ENCODE data around the gene PYCARD. TPM values are rescaled to one million over a fixed set of nuclear protein-coding genes. Genes with fewer than 3 reads are reported as not detected.

Gene PYCARD
- total RNA-seq (2022; extraction: Qiagen RNA extraction; ENCODE audit: low read depth): 22.6 to 44.7 TPM (median 37.8 TPM) in 5 replicates

DNA sequence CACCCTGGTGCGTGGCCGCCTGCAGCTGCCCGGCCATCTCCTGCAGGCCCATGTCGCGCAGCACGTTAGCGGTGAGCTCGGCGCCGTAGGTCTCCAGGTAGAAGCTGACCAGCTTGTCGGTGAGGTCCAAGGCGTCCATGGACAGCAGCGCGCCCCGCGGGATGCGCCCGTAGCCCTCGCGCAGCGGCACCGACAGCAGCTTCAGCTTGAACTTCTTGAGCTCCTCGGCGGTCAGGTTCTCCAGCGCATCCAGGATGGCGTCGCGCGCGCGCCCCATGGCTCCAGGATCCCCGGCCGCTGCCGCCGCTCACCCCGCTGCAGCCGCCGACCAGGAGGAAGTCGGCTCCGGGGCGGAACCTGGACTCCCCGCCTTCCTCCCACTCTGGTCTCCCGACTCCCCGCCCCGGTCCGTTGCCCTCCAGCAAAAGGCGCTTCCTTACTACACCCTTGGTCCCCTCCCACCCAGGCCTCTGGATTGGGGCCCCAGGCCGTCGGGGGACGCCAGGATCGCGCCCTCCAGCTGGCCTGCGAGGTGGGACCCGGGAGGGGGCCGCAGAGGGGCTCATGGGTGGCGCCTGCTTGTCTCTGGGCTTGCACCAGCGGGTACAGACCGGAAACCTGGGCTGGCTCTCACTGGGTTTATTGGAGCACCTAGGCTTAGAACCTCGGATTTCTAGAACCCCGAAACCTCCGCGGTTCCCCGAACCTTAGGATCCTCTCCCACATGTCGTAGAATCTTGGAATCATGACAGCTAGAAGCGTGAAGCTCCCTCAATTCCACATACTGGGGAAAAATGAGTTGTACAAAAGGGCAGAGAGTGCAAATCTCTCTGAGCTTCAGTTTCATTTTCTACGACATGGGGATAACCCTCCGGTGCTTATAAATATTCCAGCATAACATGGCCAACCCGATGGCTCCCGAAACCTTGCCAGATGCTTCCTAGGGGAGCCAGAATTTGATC lies at the start of gene PYCARD:
PYCARD (minus strand) TSS at position 347 of the 962 bp plus-strand sequence; CDS start at position 277, 70 bp downstream.

DNA sequence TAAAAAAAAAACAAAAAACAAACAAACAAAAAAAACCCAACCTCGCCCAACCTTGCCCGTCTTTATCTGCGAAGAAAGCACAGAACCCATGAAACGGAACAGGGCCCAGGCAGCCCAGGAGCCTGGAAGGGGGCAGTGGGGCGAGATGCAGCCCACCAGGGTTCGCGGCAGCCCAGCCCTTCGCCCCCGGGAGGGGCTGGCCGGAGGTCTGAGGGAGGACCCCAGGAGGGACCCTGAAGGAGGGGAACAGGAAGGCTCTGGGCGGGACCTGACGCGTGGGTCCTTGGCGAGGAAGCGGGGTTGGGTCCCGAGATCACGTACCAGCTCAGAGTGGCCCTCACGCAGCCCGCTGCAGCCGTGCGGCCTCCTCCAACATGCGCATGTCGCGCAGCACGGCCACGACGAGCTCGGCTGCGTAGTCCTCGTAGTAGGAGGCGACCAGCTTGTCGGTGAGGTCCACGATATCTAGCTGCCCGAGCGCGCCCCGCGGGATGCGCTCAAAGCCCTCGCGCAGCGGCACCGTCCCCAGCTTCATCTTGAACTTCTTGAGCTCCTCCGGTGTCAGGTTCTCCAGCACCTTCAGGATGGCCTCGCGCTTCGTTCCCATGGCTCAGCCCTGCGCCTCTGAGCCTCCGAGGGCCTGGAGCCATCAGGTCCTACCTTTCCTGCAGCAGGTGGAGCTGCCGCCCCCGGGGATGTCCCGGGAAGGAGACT lies 14.0 kb upstream of the PYCARD start, which contains the start of gene PYDC1:
PYDC1 (minus strand) TSS at position 714 of the 714 bp plus-strand sequence; CDS start at position 607, 107 bp downstream.

DNA sequence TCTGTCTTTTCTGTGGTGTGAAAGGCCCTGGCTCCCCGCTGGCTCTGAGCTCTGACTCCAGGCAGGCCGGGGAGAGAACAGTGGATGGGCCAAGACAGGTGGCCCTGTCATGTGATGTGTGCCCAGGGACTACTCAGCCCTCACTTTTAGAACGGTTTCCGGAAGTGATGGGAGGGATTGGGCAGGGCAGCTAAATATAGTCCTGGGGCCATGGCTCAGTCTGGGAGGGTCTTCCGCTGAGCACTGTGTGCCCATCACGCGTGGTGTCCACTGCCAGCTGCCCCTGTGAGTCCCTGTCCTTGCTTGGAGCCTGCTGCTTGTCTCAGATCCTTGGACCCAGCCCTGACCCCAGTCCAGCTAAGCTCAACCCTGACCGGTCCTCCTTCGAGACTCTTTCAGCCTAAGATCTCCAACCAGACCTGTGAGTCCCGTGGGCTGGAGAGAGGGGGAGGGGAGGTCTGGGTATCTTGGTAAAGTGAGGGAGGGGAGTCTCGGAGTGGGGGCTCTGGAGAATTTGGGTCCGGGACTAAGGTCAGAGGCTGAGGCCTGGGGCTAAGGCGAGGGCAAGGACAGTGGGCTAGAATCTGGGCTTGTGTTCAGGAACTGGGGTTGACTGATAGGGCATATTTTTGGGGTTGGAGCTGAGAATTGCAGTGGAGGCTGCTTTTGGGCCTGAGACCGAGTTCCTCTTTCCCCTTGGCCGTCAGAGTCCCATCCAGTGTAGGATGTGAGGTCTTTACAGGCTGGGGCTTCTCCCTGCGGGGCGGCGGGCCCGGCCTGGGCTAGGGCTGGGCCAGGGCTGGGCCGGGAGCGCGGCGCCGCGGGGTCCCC lies 11.5 kb upstream of the PYCARD start, which contains the start of gene TRIM72:
TRIM72 (plus strand) TSS at position 243 of the 831 bp plus-strand sequence. CDS start 620 bp downstream, outside the sequence.

DNA sequence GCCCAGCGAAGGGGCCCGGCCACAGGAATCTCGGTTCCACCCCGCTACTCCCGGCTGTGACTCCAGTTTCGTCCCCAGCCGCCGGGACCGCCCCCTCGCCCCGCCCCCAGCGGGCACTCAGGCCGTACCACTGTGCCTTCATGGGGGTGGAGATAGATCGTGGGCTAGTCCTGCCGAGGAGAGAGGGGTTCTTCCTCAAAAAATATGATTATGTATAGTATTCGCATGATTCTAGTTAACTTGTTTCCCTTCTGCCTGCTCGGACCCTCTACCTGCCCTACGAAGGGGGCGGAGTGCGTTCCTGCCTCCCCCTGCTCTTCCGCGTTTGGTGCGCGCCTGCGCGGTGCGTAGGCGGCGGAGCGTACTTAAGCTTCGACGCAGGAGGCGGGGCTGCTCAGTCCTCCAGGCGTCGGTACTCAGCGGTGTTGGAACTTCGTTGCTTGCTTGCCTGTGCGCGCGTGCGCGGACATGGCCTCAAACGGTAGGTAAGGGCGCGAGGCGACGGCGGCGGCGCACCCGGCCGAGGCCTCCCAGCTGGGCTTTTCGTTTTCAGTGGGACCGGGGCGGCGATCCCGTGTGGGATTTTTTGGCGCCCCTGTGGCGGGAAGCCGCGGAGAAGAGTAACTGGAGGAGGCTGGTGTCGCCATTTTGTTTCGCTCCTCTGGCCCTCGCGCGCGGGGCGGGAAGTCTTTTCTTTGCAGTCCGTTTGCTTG lies 22.7 kb downstream of the PYCARD start, which contains the start of gene FUS:
FUS (plus strand) TSS at position 393 of the 713 bp plus-strand sequence; CDS start at position 469, 76 bp downstream.

Other genes starting within 250 kb of the PYCARD start
- 12.6 to 22.9 TPM (median 21.6 TPM) in 5 replicates for gene SETD1A, start 245.0 kb downstream of the PYCARD start, total RNA-seq (2022; extraction: Qiagen RNA extraction; ENCODE audit: low read depth)
- 9.5 to 18.2 TPM (median 13.8 TPM) in 5 replicates for gene HSD3B7, start 217.6 kb downstream of the PYCARD start, total RNA-seq (2022; extraction: Qiagen RNA extraction; ENCODE audit: low read depth)
- gene STX1B, start 192.1 kb downstream of the PYCARD start, total RNA-seq (2022; extraction: Qiagen RNA extraction; ENCODE audit: low read depth): 1.6 to 2.9 TPM (median 1.8 TPM) in 5 replicates
- gene STX4, start 169.2 kb downstream of the PYCARD start, total RNA-seq (2022; extraction: Qiagen RNA extraction; ENCODE audit: low read depth): 48.5 to 73.3 TPM (median 68.5 TPM) in 5 replicates
- 7.2 to 21.8 TPM (median 16.1 TPM) in 5 replicates for gene ZNF668, start 128.5 kb downstream of the PYCARD start, total RNA-seq (2022; extraction: Qiagen RNA extraction; ENCODE audit: low read depth)
- 5.1 to 13.5 TPM (median 11.6 TPM) in 5 replicates for gene ZNF646, start 128.3 kb downstream of the PYCARD start, total RNA-seq (2022; extraction: Qiagen RNA extraction; ENCODE audit: low read depth)
- 0.59 to 2.0 TPM (median 1.3 TPM) in 5 replicates for gene PRSS53, start 113.8 kb downstream of the PYCARD start, total RNA-seq (2022; extraction: Qiagen RNA extraction; ENCODE audit: low read depth)
- gene VKORC1, start 108.0 kb downstream of the PYCARD start, total RNA-seq (2022; extraction: Qiagen RNA extraction; ENCODE audit: low read depth): 86.0 to 147 TPM (median 138 TPM) in 5 replicates
- gene BCKDK, start 94.4 kb downstream of the PYCARD start, total RNA-seq (2022; extraction: Qiagen RNA extraction; ENCODE audit: low read depth): 31.9 to 56.2 TPM (median 47.4 TPM) in 5 replicates
- gene KAT8, start 85.1 kb downstream of the PYCARD start, total RNA-seq (2022; extraction: Qiagen RNA extraction; ENCODE audit: low read depth): 32.5 to 46.4 TPM (median 43.1 TPM) in 5 replicates
- 0.80 to 1.2 TPM (median 0.91 TPM) in 5 replicates for gene PRSS8, start 67.0 kb downstream of the PYCARD start, total RNA-seq (2022; extraction: Qiagen RNA extraction; ENCODE audit: low read depth)
- gene PRSS36, start 52.7 kb downstream of the PYCARD start, total RNA-seq (2022; extraction: Qiagen RNA extraction; ENCODE audit: low read depth): 0.83 to 2.0 TPM (median 0.93 TPM) in 5 replicates
- gene FUS, start 22.6 kb downstream of the PYCARD start, total RNA-seq (2022; extraction: Qiagen RNA extraction; ENCODE audit: low read depth): 500 to 693 TPM (median 524 TPM) in 5 replicates
- gene TRIM72, start 11.4 kb upstream of the PYCARD start, total RNA-seq (2022; extraction: Qiagen RNA extraction; ENCODE audit: low read depth): 0.06 to 0.12 TPM (median 0.09 TPM) in 3 of 5 replicates, not detected in the others
- not detected in 5 replicates for gene PYDC1, start 14.4 kb upstream of the PYCARD start, total RNA-seq (2022; extraction: Qiagen RNA extraction; ENCODE audit: low read depth)
- 0.92 to 3.6 TPM (median 1.8 TPM) in 5 replicates for gene ITGAM, start 57.2 kb upstream of the PYCARD start, total RNA-seq (2022; extraction: Qiagen RNA extraction; ENCODE audit: low read depth)
- 0.89 to 1.9 TPM (median 1.2 TPM) in 5 replicates for gene ITGAX, start 152.4 kb upstream of the PYCARD start, total RNA-seq (2022; extraction: Qiagen RNA extraction; ENCODE audit: low read depth)
- 0.04 TPM in 1 of 5 replicates, not detected in the others for gene ITGAD, start 190.6 kb upstream of the PYCARD start, total RNA-seq (2022; extraction: Qiagen RNA extraction; ENCODE audit: low read depth)
- gene COX6A2, start 225.6 kb upstream of the PYCARD start, total RNA-seq (2022; extraction: Qiagen RNA extraction; ENCODE audit: low read depth): not detected in 5 replicates
- 0.06 to 0.31 TPM (median 0.18 TPM) in 4 of 5 replicates, not detected in the other for gene ZNF843, start 240.0 kb upstream of the PYCARD start, total RNA-seq (2022; extraction: Qiagen RNA extraction; ENCODE audit: low read depth)

All from A549 treated with ZK216348 at 1 μM for 4 hours (cell line).